Measurements from ENCODE around the gene NUBP1. TPM values are rescaled to one million over a fixed set of nuclear protein-coding genes. Genes with fewer than 3 reads are reported as not detected.

Gene NUBP1
- total RNA-seq, 1 experiment from 2014 or later: 31.5 TPM

GRCh38 chr16:10731790-10732189 is 11.9 kb upstream of the NUBP1 start:
- POLR2A ChIA-PET: no interaction called here
- no peaks in the 10 kb centered on the region for H4K20me1 ChIP-seq (ENCODE audit: insufficient read depth)
- intact Hi-C loops (cut with micrococcal nuclease): loop anchor here (10.0 kb wide), 1 partner anchor 1587 kb away; no protein-coding TSS in a partner anchor
- no peaks in the 10 kb centered on the region for H3K9me2 ChIP-seq (ENCODE audit: insufficient read depth)
- no peak for ATAC-seq
- H3K9me3 ChIP-seq (ENCODE audit: control insufficient read depth in 1 of 2, insufficient read depth in 1 of 2, low read depth in 1 of 2, low read length in 2 of 2): no peaks in the 10 kb centered on the region
- RAD21 ChIA-PET (ENCODE audit: low non-redundant PET in 1 of 2, low total read pairs in 2 of 2, uncharacterized antibody in 2 of 2, unreplicated experiment in 2 of 2): no interaction called here
- H3K27me3 ChIP-seq (ENCODE audit: insufficient read depth, low read length): no peaks in the 10 kb centered on the region
- H3K79me2 ChIP-seq (ENCODE audit: insufficient read depth, low read length): no peaks in the 10 kb centered on the region
- H3K27ac ChIP-seq (ENCODE audit: low read depth, low read length): no peak overlapping the region
- no TSS peak for BruUV-seq (replicated peaks)
- DNase-seq (ENCODE audit: low read depth, low spot score): no peak
- H3K4me3 ChIP-seq (replicated peaks in 1 of 2; ENCODE audit: low read depth in 1 of 2, low read length in 2 of 2): no peak overlapping the region
- H3K4me1 ChIP-seq (ENCODE audit: control insufficient read depth in 1 of 2, insufficient read depth in 2 of 2, low read length in 2 of 2): peaks cover 8 to 17% of the 10 kb centered on the region in 2 experiments
- H3K9ac ChIP-seq (ENCODE audit: low read length): no peak overlapping the region
- CTCF ChIA-PET: interaction anchor here (1.8 kb wide), 1 partner anchor 217 kb away, joined by 6 read pairs; no protein-coding TSS in a partner anchor
- H3K4me2 ChIP-seq (ENCODE audit: low read length): no peak overlapping the region
- no peaks in the 10 kb centered on the region for H3K36me3 ChIP-seq (ENCODE audit: control insufficient read depth in 1 of 2, insufficient read depth in 2 of 2, low read length in 2 of 2)
- no peak overlapping the region for H2AFZ ChIP-seq (ENCODE audit: low read depth, low read length, poor library complexity, severe bottlenecking)
- TF ChIP-seq POLR2AphosphoS5 (IDR thresholded peaks at IDR 0.05; ENCODE audit: low read depth, low read length): no peak
- TF ChIP-seq ZBTB33 (IDR thresholded peaks at IDR 0.05; ENCODE audit: extremely low read depth, insufficient replicate concordance, low read length): no peak
- TF ChIP-seq ATF3 (IDR thresholded peaks at IDR 0.05): no peak
- no peak for TF ChIP-seq ZFX (IDR thresholded peaks at IDR 0.05)
- TF ChIP-seq CBX3 (IDR thresholded peaks at IDR 0.05; ENCODE audit: low read depth): no peak
- no peak for TF ChIP-seq SRF (IDR thresholded peaks at IDR 0.05; ENCODE audit: low read depth)
- TF ChIP-seq SP1 (IDR thresholded peaks at IDR 0.05; ENCODE audit: low read depth): no peak
- no peak for TF ChIP-seq CEBPB (IDR thresholded peaks at IDR 0.05; ENCODE audit: low read depth)
- no peak for TF ChIP-seq REST (IDR thresholded peaks at IDR 0.05; ENCODE audit: low read depth)
- TF ChIP-seq SIN3A (IDR thresholded peaks at IDR 0.05; ENCODE audit: low read depth): no peak
- TF ChIP-seq FOSL1 (IDR thresholded peaks at IDR 0.05; ENCODE audit: low read depth): no peak
- no peak for TF ChIP-seq EZH2phosphoT487 (IDR thresholded peaks at IDR 0.05; ENCODE audit: borderline replicate concordance)
- no peak for TF ChIP-seq TCF7L2 (IDR thresholded peaks at IDR 0.05; ENCODE audit: borderline replicate concordance, extremely low read depth, insufficient read depth, insufficient read length)
- TF ChIP-seq ZNF274 (IDR thresholded peaks at IDR 0.05; ENCODE audit: low read depth, low read length): no peak
- TF ChIP-seq EZH2 (IDR thresholded peaks at IDR 0.05): no peak
- no peak for TF ChIP-seq JUND (IDR thresholded peaks at IDR 0.05)
